Astrocyte of the spinal cord (primary cell): ENCODE measurements around the gene APBA2.

ENCODE experiments used
- DNase-seq: peaks from one replicate; pipeline ENCODE4 v3.0.0; 2011; ENCODE audit warnings: low read depth, low spot score
- H3K4me3 ChIP-seq: 2 replicates; pipeline ENCODE4 v1.5.1; 2011; ENCODE audit warnings: low read depth, mild to moderate bottlenecking, low read length, moderate library complexity
- CTCF ChIP-seq: IDR thresholded peaks from 2 replicates; pipeline ENCODE4 v1.5.1; 2012; ENCODE audit warnings: low read depth, mild to moderate bottlenecking, low read length, inconsistent platforms
- in situ Hi-C: cut with HindIII; loops from 2 replicates; pipeline ENCODE4 v1.10.0; 2017; ENCODE audit warnings: low sequenced_read_pairs

APBA2 gene

DNA sequence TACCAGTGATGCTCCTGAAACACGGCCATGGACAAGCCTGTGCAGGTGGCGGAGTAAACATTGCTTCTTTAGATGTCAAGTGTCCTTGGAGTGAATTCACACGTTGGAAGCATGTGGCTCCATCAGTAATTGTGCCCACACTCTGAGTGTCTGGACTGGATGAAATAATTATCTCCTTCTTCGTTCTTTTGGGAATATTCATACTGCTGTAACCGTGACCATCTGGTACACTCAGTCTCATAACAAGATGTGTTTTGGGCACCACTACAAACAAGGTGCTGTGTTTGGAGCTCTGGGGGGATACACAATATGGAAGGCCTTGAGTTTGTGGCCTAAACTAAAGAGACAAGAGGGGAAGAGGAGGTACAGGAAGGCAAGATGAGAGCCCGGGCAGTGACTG is 165.6 kb downstream of the APBA2 start:
- in situ Hi-C loops = no loop called here
- no peak overlapping the region for H3K4me3 ChIP-seq
- TF ChIP-seq CTCF = no peak
- DNase-seq = no peak

GRCh38 chr15:29053006-29053405 is 167.2 kb downstream of the APBA2 start:
- DNase-seq = no peak
- in situ Hi-C loops = no loop called here
- no peak for TF ChIP-seq CTCF
- H3K4me3 ChIP-seq = no peak overlapping the region

- DNase-seq = no peak
- no peak for TF ChIP-seq CTCF
- H3K4me3 ChIP-seq = no peak overlapping the region
- in situ Hi-C loops = no loop called here
Observed at GRCh38 chr15:29053661-29054131, 167.9 kb downstream of the APBA2 start.

DNA sequence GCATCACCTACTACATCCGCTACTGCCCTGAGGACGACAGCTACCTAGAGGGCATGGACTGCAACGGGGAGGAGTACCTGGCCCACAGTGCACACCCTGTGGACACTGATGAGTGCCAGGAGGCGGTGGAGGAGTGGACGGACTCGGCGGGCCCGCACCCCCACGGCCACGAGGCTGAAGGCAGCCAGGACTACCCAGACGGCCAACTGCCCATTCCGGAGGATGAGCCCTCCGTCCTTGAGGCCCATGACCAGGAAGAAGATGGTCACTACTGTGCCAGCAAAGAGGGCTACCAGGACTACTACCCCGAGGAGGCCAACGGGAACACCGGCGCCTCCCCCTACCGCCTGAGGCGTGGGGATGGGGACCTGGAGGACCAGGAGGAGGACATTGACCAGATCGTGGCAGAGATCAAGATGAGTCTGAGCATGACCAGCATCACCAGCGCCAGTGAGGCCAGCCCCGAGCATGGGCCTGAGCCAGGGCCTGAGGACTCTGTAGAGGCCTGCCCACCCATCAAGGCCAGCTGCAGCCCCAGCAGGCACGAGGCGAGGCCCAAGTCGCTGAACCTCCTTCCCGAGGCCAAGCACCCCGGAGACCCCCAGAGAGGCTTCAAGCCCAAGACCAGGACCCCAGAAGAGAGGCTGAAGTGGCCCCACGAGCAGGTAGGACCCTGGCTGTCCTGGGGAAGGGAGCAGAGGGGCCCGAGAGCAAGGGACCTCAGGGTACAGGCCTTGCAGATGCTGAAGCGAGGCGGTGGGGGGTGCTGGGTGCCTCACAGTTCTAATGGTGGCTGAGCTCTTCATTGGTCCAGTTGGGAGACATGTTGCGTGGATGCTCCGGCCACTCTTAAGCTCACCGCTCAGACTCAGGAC is 168.6 kb downstream of the APBA2 start:
- in situ Hi-C loops = no loop called here
- no peak for TF ChIP-seq CTCF
- no peak for DNase-seq
- H3K4me3 ChIP-seq = no peak overlapping the region

- in situ Hi-C loops = no loop called here
- no peak for DNase-seq
- H3K4me3 ChIP-seq = no peak overlapping the region
- TF ChIP-seq CTCF = no peak
Observed at GRCh38 chr15:29055876-29056275, 170.1 kb downstream of the APBA2 start.

DNA sequence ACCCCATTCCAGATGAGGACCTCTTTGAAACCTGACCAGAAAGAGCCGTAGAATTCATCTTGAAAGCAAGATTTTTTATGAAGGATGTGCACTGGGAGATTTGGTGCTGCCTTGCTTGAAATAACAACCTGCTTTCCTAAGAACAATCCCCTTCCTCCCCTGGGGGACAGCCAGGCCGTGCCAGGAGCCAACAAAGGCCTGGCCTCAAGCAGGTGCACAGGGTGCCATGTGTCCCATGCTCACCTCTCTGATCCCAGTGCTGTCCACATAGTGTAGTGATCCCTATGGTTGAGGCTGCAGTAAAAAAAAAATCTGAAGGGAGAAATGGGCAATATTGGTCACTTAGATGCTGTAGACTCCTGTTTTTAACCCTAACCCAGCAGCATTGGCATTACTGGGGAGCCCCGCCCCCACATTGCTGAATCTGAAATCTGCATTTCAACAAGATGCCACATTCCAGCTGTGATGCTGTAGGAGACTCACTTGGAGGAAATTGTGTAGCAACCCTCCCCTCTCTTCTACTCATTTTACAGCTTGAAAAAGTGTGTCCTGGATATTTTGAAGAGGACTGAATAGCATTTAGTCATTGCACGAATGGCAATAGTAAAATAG is 171.2 kb downstream of the APBA2 start:
- no peak overlapping the region for H3K4me3 ChIP-seq
- in situ Hi-C loops = no loop called here
- no peak for DNase-seq
- no peak for TF ChIP-seq CTCF
